Trophoblast cell (in vitro differentiated cells and primary cell): ENCODE data around the gene MELTF.
A peak's percentile ranks its signal among the peaks of the same experiment; 100 is the strongest.
"Not testable (repeated sequence)": the region's sequence is repeated elsewhere in the genome, so short reads cannot be mapped to it uniquely, and the experiment has no call there.

Experiments used
- DNase-seq, 2 donors: peaks; one replicate each; pipeline ENCODE4 v3.0.0-alpha.2; 2016
- H2AFZ ChIP-seq: 2 replicates; pipeline ENCODE4 v1.6.1; 2013; ENCODE audit warnings: low read length, moderate library complexity, mild to moderate bottlenecking; ENCODE audit not compliant: insufficient read depth, poor library complexity
- H2AK5ac ChIP-seq: 2 replicates; pipeline ENCODE4 v1.6.1; 2013; ENCODE audit warnings: mild to moderate bottlenecking, low read length
- H2BK120ac ChIP-seq: 2 replicates; pipeline ENCODE4 v1.6.1; 2013; ENCODE audit warnings: low read length, mild to moderate bottlenecking, moderate library complexity; ENCODE audit not compliant: insufficient read depth, poor library complexity
- H2BK12ac ChIP-seq: 2 replicates; pipeline ENCODE4 v1.6.1; 2013; ENCODE audit warnings: mild to moderate bottlenecking, low read length, moderate library complexity
- H2BK5ac ChIP-seq: 2 replicates; pipeline ENCODE4 v1.6.1; 2013; ENCODE audit warnings: low read length, low read depth, moderate library complexity, mild to moderate bottlenecking; ENCODE audit not compliant: poor library complexity
- H3K14ac ChIP-seq: 2 replicates; pipeline ENCODE4 v1.6.1; 2013; ENCODE audit warnings: mild to moderate bottlenecking, low read length
- H3K18ac ChIP-seq: 2 replicates; pipeline ENCODE4 v1.6.1; 2013; ENCODE audit warnings: mild to moderate bottlenecking, low read length
- H3K23ac ChIP-seq: 2 replicates; pipeline ENCODE4 v1.6.1; 2013; ENCODE audit warnings: low read length
- H3K27ac ChIP-seq: 2 replicates; pipeline ENCODE4 v1.5.1; 2013; ENCODE audit warnings: low read depth, mild to moderate bottlenecking, inconsistent platforms, low read length, moderate library complexity
- H3K27me3 ChIP-seq: 2 replicates; pipeline ENCODE4 v1.6.1; 2013; ENCODE audit warnings: inconsistent platforms, mild to moderate bottlenecking, low read length, moderate library complexity; ENCODE audit not compliant: insufficient read depth
- H3K36me3 ChIP-seq, 2 experiments: 1 replicate in 1 of 2; 2 replicates in 1 of 2; pipeline ENCODE4 v1.6.1; 2013; ENCODE audit warnings: low read length in 2 of 2, mild to moderate bottlenecking in 2 of 2, moderate library complexity in 1 of 2; ENCODE audit not compliant: insufficient read depth in 2 of 2, control insufficient read depth in 1 of 2
- H3K4ac ChIP-seq: 2 replicates; pipeline ENCODE4 v1.6.1; 2013; ENCODE audit warnings: low read depth, mild to moderate bottlenecking, low read length, moderate library complexity
- H3K4me1 ChIP-seq, 2 experiments: 1 replicate in 1 of 2; 2 replicates in 1 of 2; pipeline ENCODE4 v1.6.1; 2013; ENCODE audit warnings: low read length in 2 of 2, mild to moderate bottlenecking in 2 of 2, moderate library complexity in 1 of 2; ENCODE audit not compliant: insufficient read depth in 2 of 2, control insufficient read depth in 1 of 2
- H3K4me2 ChIP-seq: 2 replicates; pipeline ENCODE4 v1.6.1; 2013; ENCODE audit warnings: inconsistent platforms, mild to moderate bottlenecking, low read length, moderate library complexity
- H3K4me3 ChIP-seq: 2 replicates; pipeline ENCODE4 v1.5.1; 2013; ENCODE audit warnings: mild to moderate bottlenecking, low read depth, low read length, inconsistent platforms
- H3K79me1 ChIP-seq: one replicate; pipeline ENCODE4 v1.6.1; 2013; ENCODE audit warnings: low read length
- H3K79me2 ChIP-seq: 2 replicates; pipeline ENCODE4 v1.6.1; 2013; ENCODE audit warnings: low read length, mild to moderate bottlenecking; ENCODE audit not compliant: control insufficient read depth, insufficient read depth, poor library complexity
- H3K9ac ChIP-seq: 2 replicates; pipeline ENCODE4 v1.6.1; 2013; ENCODE audit warnings: mild to moderate bottlenecking, low read length
- H3K9me3 ChIP-seq: 2 replicates; pipeline ENCODE4 v1.6.1; 2013; ENCODE audit warnings: low read depth, mild to moderate bottlenecking, control low read depth, inconsistent platforms, low read length; ENCODE audit not compliant: insufficient read depth
- H4K12ac ChIP-seq: 2 replicates; pipeline ENCODE4 v1.6.1; 2013; ENCODE audit warnings: low read depth, mild to moderate bottlenecking, low read length, moderate library complexity
- H4K8ac ChIP-seq: 2 replicates; pipeline ENCODE4 v1.6.1; 2013; ENCODE audit warnings: low read depth, mild to moderate bottlenecking, low read length, moderate library complexity
- H4K91ac ChIP-seq: one replicate; pipeline ENCODE4 v1.6.1; 2013; ENCODE audit warnings: low read depth, mild to moderate bottlenecking, low read length, moderate library complexity
- WGBS: extraction: QIAGEN DNeasy Blood & Tissue Kit; methylation state at CpG from one replicate; pipeline ENCODE4 v1.1.7; 2013; ENCODE audit warnings: missing lambda C conversion rate; ENCODE audit not compliant: insufficient read length, insufficient coverage; ENCODE audit errors: extremely low coverage; 5-methylcytosine and 5-hydroxymethylcytosine counted together

MELTF gene

DNA sequence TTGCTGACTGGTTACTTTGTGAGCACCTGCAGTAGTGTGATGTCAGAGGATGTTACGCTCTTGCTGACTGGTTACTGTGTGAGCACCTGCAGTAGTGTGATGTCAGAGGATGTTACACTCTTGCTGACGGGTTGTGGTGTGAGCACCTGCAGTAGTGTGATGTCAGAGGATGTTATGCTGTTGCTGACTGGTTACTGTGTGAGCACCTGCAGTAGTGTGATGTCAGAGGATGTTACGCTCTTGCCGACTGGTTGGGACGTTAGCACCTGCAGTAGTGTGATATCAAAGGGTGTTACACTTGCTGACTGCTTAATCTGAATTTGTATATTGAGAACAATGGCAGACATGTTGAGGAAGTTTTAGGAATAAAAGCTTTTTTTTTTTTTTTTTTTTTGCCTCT, 5.2 kb upstream of the MELTF start:
- not testable (repeated sequence) for H3K18ac ChIP-seq, H3K9me3 ChIP-seq, H3K4me2 ChIP-seq, H3K9ac ChIP-seq, H4K91ac ChIP-seq, H3K4me3 ChIP-seq, H2BK120ac ChIP-seq, H3K79me2 ChIP-seq, H4K12ac ChIP-seq, H3K4ac ChIP-seq, H3K79me1 ChIP-seq, H2AFZ ChIP-seq, H4K8ac ChIP-seq, H2BK12ac ChIP-seq, H2BK5ac ChIP-seq, H3K36me3 ChIP-seq, H3K27ac ChIP-seq, DNase-seq, H3K27me3 ChIP-seq, H2AK5ac ChIP-seq, H3K14ac ChIP-seq, H3K23ac ChIP-seq
- H3K4me1 ChIP-seq = peaks cover 5 to 11% of the 10 kb centered on the region in 2 experiments
- WGBS = no CpG with 5 or more reads among the region's 5 CpGs

DNA sequence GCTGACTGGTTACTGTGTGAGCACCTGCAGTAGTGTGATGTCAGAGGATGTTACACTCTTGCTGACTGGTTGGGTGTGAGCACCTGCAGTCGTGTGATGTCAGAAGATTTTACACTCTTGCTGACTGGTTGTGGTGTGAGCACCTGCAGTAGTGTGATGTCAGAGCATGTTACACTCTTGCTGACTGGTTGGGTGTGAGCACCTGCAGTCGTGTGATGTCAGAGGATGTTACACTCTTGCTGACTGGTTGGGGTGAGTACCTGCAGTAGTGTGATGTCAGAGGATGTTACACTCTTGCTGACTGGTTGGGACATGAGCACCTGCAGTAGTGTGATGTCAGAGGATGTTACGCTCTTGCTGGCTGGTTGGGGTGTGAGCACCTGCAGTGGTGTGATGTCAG, 4.1 kb upstream of the MELTF start:
- not testable (repeated sequence) for H3K36me3 ChIP-seq, H4K91ac ChIP-seq, H3K18ac ChIP-seq, H3K27me3 ChIP-seq, H3K14ac ChIP-seq, H3K4me3 ChIP-seq, H4K12ac ChIP-seq, H2BK12ac ChIP-seq, H4K8ac ChIP-seq, H2BK5ac ChIP-seq, H3K9me3 ChIP-seq, H2AK5ac ChIP-seq, H2AFZ ChIP-seq, H3K79me1 ChIP-seq, H3K4ac ChIP-seq, H3K79me2 ChIP-seq, H3K4me2 ChIP-seq, DNase-seq, H3K9ac ChIP-seq, H3K23ac ChIP-seq, H3K27ac ChIP-seq, H2BK120ac ChIP-seq
- WGBS = no CpG with 5 or more reads among the region's 3 CpGs
- H3K4me1 ChIP-seq = peaks cover 11 to 20% of the 10 kb centered on the region in 2 experiments

GRCh38 chr3:197031315-197032285, 2.0 kb upstream of the MELTF start:
- Histone ChIP-seq H3K23ac (no peak overlapping the region), H3K14ac (no peak overlapping the region)

GRCh38 chr3:197030379-197031314, 1.0 kb upstream of the MELTF start:
- Histone ChIP-seq H2AK5ac (peak overlapping the region; percentile 24), H3K4ac (no peak overlapping the region)
- WGBS = no CpG with 5 or more reads among the region's 33 CpGs

More at GRCh38 chr3:197031315-197032285, 2.0 kb upstream of the MELTF start:
- Histone ChIP-seq H3K4ac (no peak overlapping the region), H2BK12ac (no peak overlapping the region), H2AFZ (no peak overlapping the region), H4K91ac (no peak overlapping the region), H3K4me3 (no peak overlapping the region), H2BK120ac (no peak overlapping the region), H4K12ac (no peak overlapping the region), H3K27me3 (no peaks in the 10 kb centered on the region), H2AK5ac (no peak overlapping the region), H3K4me2 (no peak overlapping the region), H3K18ac (no peak overlapping the region), H3K79me1 (peaks cover 4% of the 10 kb centered on the region), H3K36me3 (no peaks in the 10 kb centered on the region), H2BK5ac (no peak overlapping the region), H3K9ac (no peak overlapping the region), H3K4me1 (peaks cover 14 to 22% of the 10 kb centered on the region in 2 experiments), H3K79me2 (peaks cover 2% of the 10 kb centered on the region), H3K9me3 (peaks cover 2% of the 10 kb centered on the region), H4K8ac (no peak overlapping the region), H3K27ac (no peak overlapping the region)
- peak; percentile 95 to 98 for DNase-seq
- no CpG with 5 or more reads among the region's 12 CpGs for WGBS

More at GRCh38 chr3:197030379-197031314, 1.0 kb upstream of the MELTF start:
- Histone ChIP-seq H3K14ac (no peak overlapping the region), H2BK5ac (no peak overlapping the region), H3K79me2 (peaks cover 2% of the 10 kb centered on the region), H3K9ac (no peak overlapping the region), H4K8ac (no peak overlapping the region), H3K23ac (no peak overlapping the region), H3K4me3 (no peak overlapping the region), H3K79me1 (peaks cover 4% of the 10 kb centered on the region), H2AFZ (no peak overlapping the region), H2BK120ac (no peak overlapping the region), H4K91ac (no peak overlapping the region), H3K36me3 (no peaks in the 10 kb centered on the region), H3K4me2 (no peak overlapping the region), H3K18ac (no peak overlapping the region), H3K27ac (no peak overlapping the region), H3K27me3 (no peaks in the 10 kb centered on the region), H4K12ac (no peak overlapping the region), H3K9me3 (peaks cover 2% of the 10 kb centered on the region), H3K4me1 (peaks cover 14 to 22% of the 10 kb centered on the region in 2 experiments), H2BK12ac (no peak overlapping the region)
- no peak for DNase-seq
